ENCODE measurements around the gene MTOR. TPM values are rescaled to one million over a fixed set of nuclear protein-coding genes. Genes with fewer than 3 reads are reported as not detected.

Gene MTOR
- total RNA-seq, 1 donor from 2014 or later: 59.2 TPM

GRCh38 chr1:11216074-11216473, 46.3 kb downstream of the MTOR start:
- DNase-seq (ENCODE audit: low spot score): no peak

- DNase-seq (ENCODE audit: low spot score): no peak
Measured at GRCh38 chr1:11215381-11216005, 46.9 kb downstream of the MTOR start.

- no peak for DNase-seq (ENCODE audit: low spot score)
Measured at GRCh38 chr1:11214698-11215380, 47.5 kb downstream of the MTOR start.

- no peak for DNase-seq (ENCODE audit: low spot score)
Measured at GRCh38 chr1:11211925-11212587, 50.3 kb downstream of the MTOR start.

- DNase-seq (ENCODE audit: low spot score): no peak
Measured at GRCh38 chr1:11211461-11211860, 50.9 kb downstream of the MTOR start.

GRCh38 chr1:11207898-11208611, 54.3 kb downstream of the MTOR start:
- no peak for DNase-seq (ENCODE audit: low spot score)

GRCh38 chr1:11204396-11205190, 57.8 kb downstream of the MTOR start:
- no peak for DNase-seq (ENCODE audit: low spot score)

GRCh38 chr1:11198851-11199594, 63.3 kb downstream of the MTOR start:
- DNase-seq (ENCODE audit: low spot score): no peak

GRCh38 chr1:11198257-11198656, 64.1 kb downstream of the MTOR start:
- DNase-seq (ENCODE audit: low spot score): no peak

GRCh38 chr1:11197359-11197758, 65.0 kb downstream of the MTOR start:
- DNase-seq (ENCODE audit: low spot score): no peak

GRCh38 chr1:11196945-11197344, 65.4 kb downstream of the MTOR start:
- DNase-seq (ENCODE audit: low spot score): no peak

- no peak for DNase-seq (ENCODE audit: low spot score)
Measured at GRCh38 chr1:11194407-11195176, 67.8 kb downstream of the MTOR start.

GRCh38 chr1:11193376-11193775, 69.0 kb downstream of the MTOR start:
- DNase-seq (ENCODE audit: low spot score): no peak

- no peak for DNase-seq (ENCODE audit: low spot score)
Measured at GRCh38 chr1:11188858-11189451, 73.4 kb downstream of the MTOR start, which contains the start of gene ANGPTL7. TSS of gene ANGPTL7 (plus strand) at chr1:11189355. CDS start at chr1:11189580, 225 bp downstream.

GRCh38 chr1:11188381-11188780, 74.0 kb downstream of the MTOR start:
- DNase-seq (ENCODE audit: low spot score): no peak

GRCh38 chr1:11187931-11188330, 74.4 kb downstream of the MTOR start:
- no peak for DNase-seq (ENCODE audit: low spot score)

- DNase-seq (ENCODE audit: low spot score): no peak
Measured at GRCh38 chr1:11187494-11187893, 74.9 kb downstream of the MTOR start.

GRCh38 chr1:11187000-11187399, 75.4 kb downstream of the MTOR start:
- DNase-seq (ENCODE audit: low spot score): no peak

- no peak for DNase-seq (ENCODE audit: low spot score)
Measured at GRCh38 chr1:11184973-11185372, 77.4 kb downstream of the MTOR start.

GRCh38 chr1:11182884-11183283, 79.5 kb downstream of the MTOR start:
- DNase-seq (ENCODE audit: low spot score): no peak
